Left ventricle myocardium inferior (tissue), 1 donor: ENCODE results near the gene CACNA1I. TPM values are rescaled to one million over a fixed set of nuclear protein-coding genes. Genes with fewer than 3 reads are reported as not detected.

Experiments
- DNase-seq: peaks from one replicate; pipeline ENCODE4 v3.0.0-alpha.2; 2020
- H3K27ac ChIP-seq: fragments of 200-600 bp; replicated peaks from 2 replicates; pipeline ENCODE4 v1.8.0; 2021
- H3K27me3 ChIP-seq: fragments of 200-600 bp; 2 replicates; pipeline ENCODE4 v1.8.0; 2021; ENCODE audit warnings: low read depth
- H3K36me3 ChIP-seq: fragments of 200-600 bp; 2 replicates; pipeline ENCODE4 v1.8.0; 2021
- H3K4me1 ChIP-seq: fragments of 200-600 bp; 2 replicates; pipeline ENCODE4 v1.8.0; 2021
- H3K4me3 ChIP-seq: fragments of 200-600 bp; 2 replicates; pipeline ENCODE4 v1.8.0; 2021; ENCODE audit warnings: mild to moderate bottlenecking, moderate library complexity
- H3K9me3 ChIP-seq: fragments of 200-600 bp; replicated peaks from 2 replicates; pipeline ENCODE4 v1.8.0; 2021
- intact Hi-C: fragments of 100-400 bp; cut with micrococcal nuclease; formaldehyde crosslinking; loops from one replicate; pipeline ENCODE4 v1.11.0; 2022
- total RNA-seq: library from RNA; stranded (reverse); fragmentation: NEBNext Ultra II Directional; extraction: Animal tissue kit (Norgen Biotek cat#: 25700); gene quantifications from one replicate; pipeline ENCODE4 v1.2.1, GENCODE V29; 2021
- TF ChIP-seq, protein P1 (sequence below): fragments of 200-600 bp; IDR thresholded peaks from 2 replicates; pipeline ENCODE4 v1.8.0; 2021; ENCODE audit warnings: antibody characterized with exemption, mild to moderate bottlenecking, borderline replicate concordance
- donor health status: DM: no; HTN: yes; CAD: no; lungs with severe emphysema.

CACNA1I gene
- total RNA-seq, 1 donor from 2014 or later, result 0.05 TPM

GRCh38 chr22:39724390-39724789, 153.8 kb downstream of the CACNA1I start:
- H3K4me3 ChIP-seq, result no peak overlapping the region
- H3K4me1 ChIP-seq, result no peaks in the 10 kb centered on the region
- no peak overlapping the region for H3K27ac ChIP-seq
- no peak for DNase-seq
- peaks cover 86% of the 10 kb centered on the region for H3K27me3 ChIP-seq
- intact Hi-C loops, result no loop called here
- no peaks in the 10 kb centered on the region for H3K9me3 ChIP-seq
- no peaks in the 10 kb centered on the region for H3K36me3 ChIP-seq
- TF ChIP-seq, protein P1, sequence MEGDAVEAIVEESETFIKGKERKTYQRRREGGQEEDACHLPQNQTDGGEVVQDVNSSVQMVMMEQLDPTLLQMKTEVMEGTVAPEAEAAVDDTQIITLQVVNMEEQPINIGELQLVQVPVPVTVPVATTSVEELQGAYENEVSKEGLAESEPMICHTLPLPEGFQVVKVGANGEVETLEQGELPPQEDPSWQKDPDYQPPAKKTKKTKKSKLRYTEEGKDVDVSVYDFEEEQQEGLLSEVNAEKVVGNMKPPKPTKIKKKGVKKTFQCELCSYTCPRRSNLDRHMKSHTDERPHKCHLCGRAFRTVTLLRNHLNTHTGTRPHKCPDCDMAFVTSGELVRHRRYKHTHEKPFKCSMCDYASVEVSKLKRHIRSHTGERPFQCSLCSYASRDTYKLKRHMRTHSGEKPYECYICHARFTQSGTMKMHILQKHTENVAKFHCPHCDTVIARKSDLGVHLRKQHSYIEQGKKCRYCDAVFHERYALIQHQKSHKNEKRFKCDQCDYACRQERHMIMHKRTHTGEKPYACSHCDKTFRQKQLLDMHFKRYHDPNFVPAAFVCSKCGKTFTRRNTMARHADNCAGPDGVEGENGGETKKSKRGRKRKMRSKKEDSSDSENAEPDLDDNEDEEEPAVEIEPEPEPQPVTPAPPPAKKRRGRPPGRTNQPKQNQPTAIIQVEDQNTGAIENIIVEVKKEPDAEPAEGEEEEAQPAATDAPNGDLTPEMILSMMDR, result no peak

DNA sequence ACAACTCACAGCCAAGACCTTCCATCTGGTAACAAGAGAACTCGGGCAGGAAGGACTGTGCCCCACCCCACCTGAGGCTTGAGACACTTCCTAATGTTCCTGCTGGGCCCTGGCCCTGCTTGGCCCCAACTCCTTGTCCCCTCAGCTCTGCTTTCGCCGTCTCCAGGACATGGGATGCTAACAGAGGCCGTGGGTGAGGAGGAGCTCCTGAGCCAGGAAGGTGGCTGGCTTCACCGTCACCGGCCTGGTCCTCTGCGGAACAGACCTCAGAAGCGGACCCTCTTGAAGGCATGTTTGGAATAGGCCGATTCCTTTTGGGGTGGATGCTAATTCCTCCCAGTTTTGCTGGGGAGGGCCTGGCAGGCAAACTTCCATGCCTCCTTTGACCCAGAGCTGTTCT, 154.3 kb downstream of the CACNA1I start:
- no peak overlapping the region for H3K4me3 ChIP-seq
- H3K4me1 ChIP-seq, result no peaks in the 10 kb centered on the region
- intact Hi-C loops, result no loop called here
- TF ChIP-seq, protein P1, result no peak
- DNase-seq, result no peak
- H3K9me3 ChIP-seq, result no peaks in the 10 kb centered on the region
- H3K27me3 ChIP-seq, result peaks cover 86% of the 10 kb centered on the region
- no peaks in the 10 kb centered on the region for H3K36me3 ChIP-seq
- H3K27ac ChIP-seq, result no peak overlapping the region

DNA sequence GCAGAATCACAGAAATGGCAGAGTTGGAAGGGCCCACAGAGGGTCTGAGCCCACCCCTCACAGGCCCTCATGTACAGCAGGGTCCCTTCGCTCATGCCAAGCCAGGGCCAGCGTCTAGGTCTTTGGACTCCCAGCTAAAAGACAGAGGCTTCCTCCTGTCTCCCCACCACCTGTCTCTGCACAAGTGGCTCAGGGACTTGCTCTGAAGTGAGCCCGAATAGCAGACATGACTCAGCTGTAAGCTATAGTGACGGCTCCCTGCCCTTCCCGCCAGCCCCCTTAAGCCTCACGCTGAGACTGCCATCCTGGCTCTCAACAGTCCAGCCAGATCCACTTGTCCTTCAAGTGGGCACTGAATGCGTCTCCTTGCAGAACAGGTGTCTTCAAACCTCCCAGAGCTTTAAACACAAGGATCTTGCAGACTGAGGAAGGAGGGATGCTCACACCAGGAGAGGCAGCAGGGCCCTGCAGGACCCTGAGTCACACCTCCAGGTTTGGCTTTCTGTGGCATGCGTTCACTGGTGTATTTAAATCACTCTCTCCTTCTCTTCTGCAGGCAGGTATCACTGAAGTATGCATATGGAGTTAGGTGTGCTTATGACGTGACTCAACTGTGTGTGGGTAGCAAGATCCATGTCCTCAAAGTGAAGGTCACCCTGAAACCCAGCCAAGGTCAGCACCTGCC, 154.9 kb downstream of the CACNA1I start:
- Histone ChIP-seq H3K36me3 (no peaks in the 10 kb centered on the region), H3K27me3 (peaks cover 87% of the 10 kb centered on the region), H3K4me3 (no peak overlapping the region), H3K9me3 (no peaks in the 10 kb centered on the region), H3K27ac (no peak overlapping the region), H3K4me1 (no peaks in the 10 kb centered on the region)
- no peak for DNase-seq
- intact Hi-C loops, result no loop called here
- TF ChIP-seq, protein P1, result no peak

DNA sequence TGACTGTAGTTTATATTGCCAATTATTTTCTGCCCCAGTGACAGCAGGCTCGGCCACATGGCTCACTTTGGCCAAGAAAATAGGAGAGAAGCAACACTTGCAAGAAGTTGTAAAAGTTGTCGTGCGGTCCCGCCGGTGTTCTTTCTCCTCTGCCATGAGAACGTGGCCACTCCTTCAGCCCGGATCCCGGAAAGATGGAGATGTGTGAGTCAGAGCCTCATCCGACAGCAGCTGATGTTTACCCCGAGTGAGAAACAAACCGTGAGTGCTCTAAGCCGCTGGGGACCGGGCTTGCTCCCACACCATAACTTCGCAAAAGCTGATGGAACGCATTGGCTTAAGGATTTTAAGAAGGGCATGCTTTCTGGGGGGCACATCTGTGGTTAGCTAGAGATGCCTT, 157.0 kb downstream of the CACNA1I start:
- Histone ChIP-seq H3K4me3 (no peak overlapping the region), H3K4me1 (no peaks in the 10 kb centered on the region), H3K36me3 (no peaks in the 10 kb centered on the region), H3K9me3 (no peaks in the 10 kb centered on the region), H3K27me3 (peaks cover 92% of the 10 kb centered on the region), H3K27ac (no peak overlapping the region)
- intact Hi-C loops, result no loop called here
- no peak for DNase-seq
- TF ChIP-seq, protein P1, result no peak

- peaks cover 95% of the 10 kb centered on the region for H3K27me3 ChIP-seq
- no peak for DNase-seq
- H3K27ac ChIP-seq, result no peak overlapping the region
- no peaks in the 10 kb centered on the region for H3K4me1 ChIP-seq
- H3K36me3 ChIP-seq, result no peaks in the 10 kb centered on the region
- no peak overlapping the region for H3K4me3 ChIP-seq
- no peaks in the 10 kb centered on the region for H3K9me3 ChIP-seq
- TF ChIP-seq, protein P1, result no peak
- intact Hi-C loops, result no loop called here
Observed at GRCh38 chr22:39728236-39728860, 157.8 kb downstream of the CACNA1I start.
